Measurements from ENCODE around the gene CEP72. TPM values are rescaled to one million over a fixed set of nuclear protein-coding genes. Genes with fewer than 3 reads are reported as not detected.

The CEP72 gene
- total RNA-seq, 1 donor from 2014 or later, result 11.9 TPM

- H3K4me1 Mint-ChIP-seq (ENCODE audit: unreplicated experiment), result no peaks in the 10 kb centered on the region
These were observed 41.3 kb upstream of the CEP72 start for GRCh38 chr5:570886-571285.

GRCh38 chr5:571791-572190 lies 40.3 kb upstream of the CEP72 start:
- H3K27me3 Mint-ChIP-seq (ENCODE audit: unreplicated experiment), result peaks cover 17% of the 10 kb centered on the region
- H3K4me3 Mint-ChIP-seq (ENCODE audit: unreplicated experiment), result no peak overlapping the region
- no peak for TF ChIP-seq CTCF (IDR thresholded peaks at IDR 0.05; ENCODE audit: unreplicated experiment)
- DNase-seq (ENCODE audit: low spot score), result no peak
- H3K27ac Mint-ChIP-seq (ENCODE audit: unreplicated experiment), result no peak overlapping the region
- no peaks in the 10 kb centered on the region for H3K4me1 Mint-ChIP-seq (ENCODE audit: unreplicated experiment)
- H3K9me3 Mint-ChIP-seq (ENCODE audit: unreplicated experiment), result peaks cover 3% of the 10 kb centered on the region
- H3K36me3 Mint-ChIP-seq (ENCODE audit: low read depth, unreplicated experiment), result peaks cover 8% of the 10 kb centered on the region

More at GRCh38 chr5:570886-571285, 41.3 kb upstream of the CEP72 start:
- DNase-seq (ENCODE audit: low spot score), result no peak
- no peaks in the 10 kb centered on the region for H3K9me3 Mint-ChIP-seq (ENCODE audit: unreplicated experiment)
- no peak for TF ChIP-seq CTCF (IDR thresholded peaks at IDR 0.05; ENCODE audit: unreplicated experiment)
- H3K27ac Mint-ChIP-seq (ENCODE audit: unreplicated experiment), result no peak overlapping the region
- peaks cover 8% of the 10 kb centered on the region for H3K36me3 Mint-ChIP-seq (ENCODE audit: low read depth, unreplicated experiment)
- no peak overlapping the region for H3K4me3 Mint-ChIP-seq (ENCODE audit: unreplicated experiment)
- H3K27me3 Mint-ChIP-seq (ENCODE audit: unreplicated experiment), result peaks cover 22% of the 10 kb centered on the region

DNA sequence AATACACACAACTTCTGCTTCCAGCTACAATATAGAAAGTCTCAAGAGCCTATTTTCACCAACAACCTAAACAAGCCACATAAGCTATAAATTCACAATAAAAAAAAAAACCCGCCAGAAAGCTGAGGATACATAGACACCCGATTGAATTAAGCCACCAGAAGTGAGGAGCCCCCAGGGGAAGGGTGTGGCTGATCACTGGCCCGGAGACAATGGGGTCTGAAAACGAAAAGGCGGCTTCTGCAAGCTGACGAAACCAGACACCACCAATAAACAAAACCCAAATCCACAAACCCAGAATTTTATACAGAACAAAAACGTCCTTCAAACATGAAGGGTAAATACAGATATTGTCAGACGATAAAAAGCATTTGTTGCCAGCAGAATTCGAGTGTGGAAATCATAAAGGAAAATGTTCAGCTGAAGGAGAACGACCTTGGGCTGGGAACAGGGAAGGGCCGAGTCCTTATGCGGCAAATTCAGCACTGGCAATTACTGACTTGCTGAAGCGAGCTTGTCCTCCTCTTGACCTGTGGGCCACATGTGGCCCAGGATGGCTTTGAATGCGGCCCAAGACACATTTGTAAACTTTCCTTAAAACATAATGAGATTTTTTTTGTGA lies 39.6 kb upstream of the CEP72 start:
- H3K4me3 Mint-ChIP-seq (ENCODE audit: unreplicated experiment), result no peak overlapping the region
- H3K27ac Mint-ChIP-seq (ENCODE audit: unreplicated experiment), result no peak overlapping the region
- DNase-seq (ENCODE audit: low spot score), result no peak
- peaks cover 5% of the 10 kb centered on the region for H3K36me3 Mint-ChIP-seq (ENCODE audit: low read depth, unreplicated experiment)
- H3K9me3 Mint-ChIP-seq (ENCODE audit: unreplicated experiment), result peaks cover 3% of the 10 kb centered on the region
- no peaks in the 10 kb centered on the region for H3K4me1 Mint-ChIP-seq (ENCODE audit: unreplicated experiment)
- peaks cover 10% of the 10 kb centered on the region for H3K27me3 Mint-ChIP-seq (ENCODE audit: unreplicated experiment)
- no peak for TF ChIP-seq CTCF (IDR thresholded peaks at IDR 0.05; ENCODE audit: unreplicated experiment)

GRCh38 chr5:573206-573605 lies 38.9 kb upstream of the CEP72 start:
- Mint-ChIP-seq H3K4me3 (ENCODE audit: unreplicated experiment) (no peak overlapping the region), H3K36me3 (ENCODE audit: low read depth, unreplicated experiment) (peaks cover 5% of the 10 kb centered on the region), H3K27me3 (ENCODE audit: unreplicated experiment) (peaks cover 8% of the 10 kb centered on the region), H3K27ac (ENCODE audit: unreplicated experiment) (no peak overlapping the region), H3K4me1 (ENCODE audit: unreplicated experiment) (no peaks in the 10 kb centered on the region), H3K9me3 (ENCODE audit: unreplicated experiment) (peaks cover 3% of the 10 kb centered on the region)
- no peak for TF ChIP-seq CTCF (IDR thresholded peaks at IDR 0.05; ENCODE audit: unreplicated experiment)
- no peak for DNase-seq (ENCODE audit: low spot score)

GRCh38 chr5:573976-574375 lies 38.2 kb upstream of the CEP72 start:
- TF ChIP-seq CTCF (IDR thresholded peaks at IDR 0.05; ENCODE audit: unreplicated experiment), result no peak
- DNase-seq (ENCODE audit: low spot score), result no peak
- H3K27ac Mint-ChIP-seq (ENCODE audit: unreplicated experiment), result no peak overlapping the region
- peaks cover 3% of the 10 kb centered on the region for H3K9me3 Mint-ChIP-seq (ENCODE audit: unreplicated experiment)
- H3K27me3 Mint-ChIP-seq (ENCODE audit: unreplicated experiment), result peaks cover 4% of the 10 kb centered on the region
- H3K4me3 Mint-ChIP-seq (ENCODE audit: unreplicated experiment), result no peak overlapping the region
- peaks cover 5% of the 10 kb centered on the region for H3K36me3 Mint-ChIP-seq (ENCODE audit: low read depth, unreplicated experiment)
- H3K4me1 Mint-ChIP-seq (ENCODE audit: unreplicated experiment), result no peaks in the 10 kb centered on the region

All from endothelial cell (in vitro differentiated cells).